Effector CD8-positive, alpha-beta T cell (primary cell): ENCODE measurements around the gene COL4A3.
A peak's percentile ranks its signal among the peaks of the same experiment; 100 is the strongest.

ENCODE experiments used
- DNase-seq: peaks from one replicate; lab custom pipeline; 2025; lab: John Stamatoyannopoulos, UW

COL4A3 gene

GRCh38 chr2:227292314-227292713, 127.9 kb downstream of the COL4A3 start:
- no peak for DNase-seq

- DNase-seq: no peak
These were observed 129.1 kb downstream of the COL4A3 start for GRCh38 chr2:227293531-227293930.

- no peak for DNase-seq
These were observed 131.4 kb downstream of the COL4A3 start for GRCh38 chr2:227295806-227296205.

- no peak for DNase-seq
These were observed 132.4 kb downstream of the COL4A3 start for GRCh38 chr2:227296671-227297405.

GRCh38 chr2:227301523-227301922, 137.1 kb downstream of the COL4A3 start:
- no peak for DNase-seq

- DNase-seq: no peak
These were observed 144.4 kb downstream of the COL4A3 start for GRCh38 chr2:227308784-227309183.

GRCh38 chr2:227310756-227311110, 146.3 kb downstream of the COL4A3 start:
- no peak for DNase-seq

GRCh38 chr2:227311861-227312506, 147.6 kb downstream of the COL4A3 start:
- no peak for DNase-seq

- no peak for DNase-seq
These were observed 148.2 kb downstream of the COL4A3 start for GRCh38 chr2:227312579-227312978.

GRCh38 chr2:227313310-227313709, 148.9 kb downstream of the COL4A3 start:
- no peak for DNase-seq

- DNase-seq: no peak
These were observed 153.4 kb downstream of the COL4A3 start for GRCh38 chr2:227317834-227318233.

- DNase-seq: no peak
These were observed 156.1 kb downstream of the COL4A3 start for GRCh38 chr2:227320305-227321094.

- no peak for DNase-seq
These were observed 158.2 kb downstream of the COL4A3 start for GRCh38 chr2:227322530-227323205.

- no peak for DNase-seq
These were observed 159.4 kb downstream of the COL4A3 start for GRCh38 chr2:227323818-227324217.

GRCh38 chr2:227324642-227324994, 160.2 kb downstream of the COL4A3 start:
- DNase-seq: no peak

- peak; percentile 90 for DNase-seq
These were observed 160.8 kb downstream of the COL4A3 start, which contains the start of gene MFF for GRCh38 chr2:227324995-227325838. Gene MFF, plus strand, starts transcription at chr2:227325251. Its CDS starts 5,415 bp downstream, at chr2:227330666.

- DNase-seq: no peak
These were observed 161.4 kb downstream of the COL4A3 start for GRCh38 chr2:227325839-227326195.

GRCh38 chr2:227326783-227327182, 162.4 kb downstream of the COL4A3 start:
- DNase-seq: no peak

- no peak for DNase-seq
These were observed 171.3 kb downstream of the COL4A3 start for GRCh38 chr2:227335713-227336112.

- DNase-seq: no peak
These were observed 173.0 kb downstream of the COL4A3 start for GRCh38 chr2:227337442-227337841.

- DNase-seq: no peak
These were observed 174.7 kb downstream of the COL4A3 start for GRCh38 chr2:227339098-227339599.
